Raji (cell line): ENCODE results near the gene OR2AG2.

Experiments
- POLR2A ChIP-seq: IDR thresholded peaks from 2 replicates; pipeline ENCODE4 v1.6.1; 2011; ENCODE audit warnings: low read depth, low read length, control low read depth; ENCODE audit not compliant: insufficient read depth

The OR2AG2 gene

DNA sequence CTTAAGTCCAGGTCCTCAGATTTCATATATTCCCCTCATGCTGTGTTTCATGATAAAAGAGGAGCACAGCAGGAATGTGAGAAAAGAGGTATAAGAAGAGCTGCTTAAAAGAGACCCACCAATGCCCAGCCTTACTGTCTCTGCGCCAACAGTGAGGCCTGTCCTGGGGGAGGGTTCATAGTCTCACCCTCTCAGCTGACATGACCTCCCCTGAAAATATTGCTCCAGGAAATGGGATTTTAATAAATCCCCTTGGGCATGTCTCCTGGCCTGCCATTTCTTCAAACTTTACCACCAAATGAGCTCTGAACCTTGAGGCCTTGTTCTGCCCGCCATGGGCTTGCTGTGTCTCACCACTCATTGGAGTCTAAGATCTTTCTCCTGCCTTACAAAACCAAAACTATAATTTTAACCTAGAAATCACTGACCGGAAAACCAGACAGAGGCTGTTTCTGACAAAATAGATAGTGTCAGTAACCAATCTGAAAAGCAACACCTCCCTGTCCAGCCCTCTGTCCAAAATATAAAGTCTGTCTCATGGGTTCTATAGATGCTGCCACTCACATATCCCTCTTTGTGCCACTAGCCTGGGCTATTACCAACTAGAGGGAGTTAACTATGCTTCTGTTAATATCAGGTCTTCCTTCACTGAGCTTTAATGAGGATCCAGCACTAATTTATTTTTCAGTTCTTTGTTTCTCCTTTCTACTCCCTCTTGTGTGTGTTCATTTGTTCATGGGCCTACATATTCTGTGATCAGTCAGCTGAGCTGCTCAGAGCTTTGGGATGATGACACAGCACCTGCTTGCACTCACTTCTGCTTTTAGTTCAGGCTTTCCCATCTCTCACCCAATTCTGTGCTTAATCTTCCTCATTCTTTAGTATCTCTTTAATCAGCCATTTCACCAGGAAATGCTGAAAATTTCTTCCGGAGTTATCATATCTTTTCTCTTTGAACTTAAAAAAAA, at the start of gene OR2AG2:
OR2AG2 (minus strand) TSS at position 51 of the 968 bp plus-strand sequence. CDS start 3,019 bp downstream, outside the sequence.
- no peak for TF ChIP-seq POLR2A

- TF ChIP-seq POLR2A = no peak
Measured at GRCh38 chr11:6818967-6819366, 47.2 kb upstream of the OR2AG2 start.

GRCh38 chr11:6817694-6818093, 45.9 kb upstream of the OR2AG2 start:
- TF ChIP-seq POLR2A = no peak

DNA sequence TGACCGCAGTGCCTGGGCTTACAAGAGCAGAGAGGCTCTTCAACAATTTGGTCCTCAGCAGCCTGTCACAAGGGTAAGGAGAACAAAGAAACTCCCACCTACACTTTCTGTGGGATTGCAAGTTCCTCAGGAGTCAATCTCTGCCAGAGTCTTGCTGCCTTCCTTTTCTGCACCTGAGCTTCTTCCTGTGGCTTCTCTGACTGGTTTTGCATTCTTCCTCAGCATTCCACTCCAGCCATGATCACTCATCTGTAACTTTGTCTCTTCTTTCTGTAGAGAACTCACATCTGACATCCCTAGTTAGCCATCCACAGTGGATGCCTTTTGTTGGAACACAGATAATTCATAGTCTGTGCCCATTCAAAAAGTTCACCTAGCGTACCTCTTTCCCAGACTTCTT, 41.9 kb upstream of the OR2AG2 start:
- TF ChIP-seq POLR2A = no peak

DNA sequence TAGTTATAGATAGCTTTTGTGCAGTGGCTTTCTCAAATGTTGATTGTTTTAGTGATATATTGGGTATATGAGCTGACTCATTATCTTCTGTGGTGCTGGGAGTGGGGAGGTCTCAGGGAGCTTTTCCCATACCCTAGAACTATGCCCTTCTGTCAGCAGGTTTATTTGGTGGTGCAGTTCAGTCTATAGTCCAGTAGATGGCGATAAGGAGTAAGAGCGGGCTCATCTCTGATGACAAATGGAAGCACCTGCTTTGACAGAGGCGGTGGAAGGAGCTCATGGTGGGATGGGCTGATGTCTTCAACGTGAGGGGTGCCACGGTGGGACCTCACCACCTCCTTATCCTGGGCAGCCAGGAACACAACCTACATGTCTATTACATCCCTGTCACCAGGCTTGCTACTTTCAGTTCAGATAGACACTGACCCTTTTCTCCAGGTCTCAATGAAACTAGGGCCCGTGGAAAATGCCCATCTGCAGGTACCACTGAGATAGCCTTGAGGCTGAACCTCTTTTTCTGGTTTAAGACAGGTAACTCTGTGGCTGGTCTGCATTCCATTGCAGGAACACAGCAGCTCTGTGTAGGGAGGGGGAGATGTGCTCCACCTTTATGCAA, 40.7 kb upstream of the OR2AG2 start:
- no peak for TF ChIP-seq POLR2A

DNA sequence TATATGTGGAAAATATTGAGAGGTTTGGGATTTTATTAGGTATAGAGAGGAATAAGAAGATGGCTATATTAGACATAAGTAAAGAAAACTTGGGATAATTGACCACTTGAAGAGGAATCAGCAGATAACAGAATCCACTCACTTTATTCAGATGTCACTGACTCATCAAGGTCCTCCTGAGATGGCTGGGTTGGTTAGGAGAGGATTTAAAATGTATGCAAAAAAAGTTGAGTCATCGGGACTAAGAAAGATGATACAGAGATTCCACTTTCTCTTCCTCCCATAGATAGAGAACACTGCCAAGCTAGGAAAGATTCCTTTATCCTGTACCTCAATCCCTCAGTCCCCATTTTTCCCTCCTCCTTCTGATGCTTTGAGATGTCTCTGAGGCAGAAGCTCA, 27.6 kb upstream of the OR2AG2 start, which contains the start of gene OR6A2:
OR6A2 (minus strand) TSS at position 288 of the 400 bp plus-strand sequence. CDS start 3,981 bp downstream, outside the sequence.
- no peak for TF ChIP-seq POLR2A

DNA sequence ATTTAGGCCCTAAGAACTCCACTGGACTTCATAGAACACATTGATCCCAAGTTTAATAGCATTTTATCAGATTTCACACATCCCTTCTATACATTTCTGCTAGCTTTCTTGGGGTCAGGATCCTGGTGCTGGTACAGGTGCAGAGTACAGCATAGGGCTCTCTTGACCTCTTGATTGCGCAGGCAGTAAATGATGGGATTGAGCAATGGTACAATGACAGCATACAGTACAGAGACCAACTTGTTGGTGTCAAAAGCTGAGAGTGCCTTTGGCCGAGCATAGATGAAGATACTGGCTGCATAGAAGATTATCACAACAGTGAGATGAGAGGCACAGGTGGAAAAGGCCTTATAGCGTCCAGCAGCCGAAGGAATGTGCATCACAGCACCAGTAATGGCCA, 22.9 kb upstream of the OR2AG2 start:
- no peak for TF ChIP-seq POLR2A

DNA sequence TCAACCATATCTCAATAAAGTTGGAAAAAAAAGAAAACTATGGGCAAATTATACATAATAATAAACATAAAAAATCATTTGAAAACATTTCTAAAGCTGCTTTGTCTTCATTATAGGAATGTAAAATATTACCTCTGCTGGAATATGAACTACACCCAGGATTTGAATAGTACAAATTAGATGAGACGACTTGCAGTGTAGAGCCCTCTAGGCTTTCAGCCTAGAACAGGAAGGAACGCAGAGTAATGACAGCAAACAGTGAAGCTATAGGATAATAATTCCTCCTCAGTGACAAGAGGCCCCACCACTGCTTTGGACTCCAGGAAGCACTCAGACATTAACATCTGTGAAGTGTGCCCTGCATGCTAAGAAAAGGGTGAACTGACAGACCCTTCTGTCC, 18.8 kb upstream of the OR2AG2 start:
- no peak for TF ChIP-seq POLR2A

- TF ChIP-seq POLR2A = no peak
Measured at GRCh38 chr11:6782720-6783119, 10.9 kb upstream of the OR2AG2 start, which contains the start of gene OR2AG1. Gene OR2AG1 (plus strand): TSS chr11:6783020. CDS start chr11:6785038, 2,018 bp downstream.

DNA sequence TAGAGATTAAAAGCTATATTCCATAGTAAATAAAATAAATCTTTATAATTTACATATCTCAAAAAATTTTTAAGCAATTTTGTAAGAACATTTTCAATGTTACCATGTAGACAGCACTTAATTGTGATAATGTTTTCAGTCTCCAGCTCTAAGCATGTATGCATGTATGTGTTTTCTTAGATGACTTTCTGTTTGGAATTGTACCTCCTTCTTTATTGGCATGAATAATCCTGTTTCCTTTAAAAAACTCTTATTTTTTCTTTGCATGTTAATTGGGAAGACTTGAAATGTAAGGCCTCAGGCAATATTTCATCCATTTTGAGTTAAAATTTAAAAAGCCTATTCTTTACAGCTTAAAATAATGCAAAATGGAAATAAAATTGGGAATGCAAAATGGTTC, 9.1 kb upstream of the OR2AG2 start:
- TF ChIP-seq POLR2A = no peak

DNA sequence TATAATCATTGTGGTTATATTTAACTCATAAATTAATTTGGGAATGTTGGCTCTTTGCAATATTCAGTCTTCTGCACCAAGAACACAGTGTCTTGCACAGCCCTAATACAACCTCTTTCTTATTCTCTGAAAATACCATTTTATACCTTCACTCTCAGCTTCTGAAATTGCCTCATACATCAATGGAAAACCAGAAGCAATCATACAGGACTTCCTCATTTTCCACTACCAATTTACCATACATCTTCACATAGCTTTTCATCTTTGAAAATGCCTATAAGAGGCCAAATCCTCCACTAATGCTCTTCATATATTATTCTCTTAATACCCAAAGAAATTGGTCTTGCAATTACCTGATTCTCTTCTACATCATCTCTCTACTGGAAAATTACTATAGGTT, 6.7 kb upstream of the OR2AG2 start:
- TF ChIP-seq POLR2A = no peak

DNA sequence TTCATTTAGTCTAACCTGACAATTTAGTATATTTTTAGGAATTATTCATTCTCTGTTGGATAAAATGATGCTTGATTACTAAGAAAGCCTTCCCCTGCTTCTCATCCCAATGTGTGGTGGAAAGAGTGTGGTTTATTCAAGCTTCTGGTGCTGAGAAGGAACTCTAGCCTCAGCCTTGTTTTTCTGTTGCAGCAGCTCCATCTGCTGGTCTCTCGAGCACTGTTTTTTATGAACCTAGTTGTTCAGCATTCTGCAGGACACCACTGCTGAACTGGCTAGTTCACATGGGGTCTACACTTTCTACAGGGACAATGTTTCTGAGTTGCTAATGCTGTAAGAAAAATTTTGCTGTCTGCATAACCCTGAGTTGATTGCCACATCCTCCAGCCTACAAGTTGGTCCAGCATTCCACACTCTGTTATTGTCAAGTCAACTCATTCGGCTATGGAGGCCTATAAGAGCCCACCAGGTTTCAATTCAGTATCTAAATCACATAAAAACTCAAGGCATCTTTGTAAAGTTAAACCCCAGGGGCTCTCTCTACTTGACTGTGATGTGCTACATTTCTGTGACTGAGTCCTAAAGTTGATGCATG, 14.3 kb downstream of the OR2AG2 start:
- no peak for TF ChIP-seq POLR2A

- TF ChIP-seq POLR2A = no peak
Measured at GRCh38 chr11:6755953-6756347, 15.8 kb downstream of the OR2AG2 start.

DNA sequence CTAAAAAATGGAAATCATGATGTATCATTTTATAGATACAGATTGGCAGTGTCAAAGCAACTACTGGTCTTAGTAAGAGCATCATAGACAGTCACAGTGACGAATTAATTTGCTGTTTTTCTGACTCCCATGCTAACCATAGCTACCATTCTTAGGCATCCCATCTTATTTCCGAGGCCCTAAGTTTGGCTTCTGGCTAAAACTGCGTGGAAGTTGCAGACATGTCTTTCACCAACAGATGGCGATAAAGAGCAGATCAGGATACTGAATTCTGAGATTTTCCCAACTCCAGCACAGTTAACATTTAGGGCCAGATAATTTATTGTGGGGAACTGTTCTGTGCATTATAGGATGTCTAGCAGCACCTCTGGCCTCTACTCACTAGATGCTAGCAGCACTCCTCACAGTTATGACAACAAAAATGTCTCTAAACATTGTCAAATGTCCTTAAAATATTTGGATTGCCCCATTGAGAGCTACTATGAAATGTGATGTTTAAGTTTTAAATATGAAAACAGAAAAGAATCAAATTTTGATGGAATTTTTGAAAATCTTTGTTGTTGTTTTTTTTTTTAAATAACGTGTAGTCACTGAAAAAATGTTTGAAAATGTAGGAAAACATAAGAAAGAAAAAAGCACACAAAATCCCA, 16.3 kb downstream of the OR2AG2 start:
- TF ChIP-seq POLR2A = no peak

DNA sequence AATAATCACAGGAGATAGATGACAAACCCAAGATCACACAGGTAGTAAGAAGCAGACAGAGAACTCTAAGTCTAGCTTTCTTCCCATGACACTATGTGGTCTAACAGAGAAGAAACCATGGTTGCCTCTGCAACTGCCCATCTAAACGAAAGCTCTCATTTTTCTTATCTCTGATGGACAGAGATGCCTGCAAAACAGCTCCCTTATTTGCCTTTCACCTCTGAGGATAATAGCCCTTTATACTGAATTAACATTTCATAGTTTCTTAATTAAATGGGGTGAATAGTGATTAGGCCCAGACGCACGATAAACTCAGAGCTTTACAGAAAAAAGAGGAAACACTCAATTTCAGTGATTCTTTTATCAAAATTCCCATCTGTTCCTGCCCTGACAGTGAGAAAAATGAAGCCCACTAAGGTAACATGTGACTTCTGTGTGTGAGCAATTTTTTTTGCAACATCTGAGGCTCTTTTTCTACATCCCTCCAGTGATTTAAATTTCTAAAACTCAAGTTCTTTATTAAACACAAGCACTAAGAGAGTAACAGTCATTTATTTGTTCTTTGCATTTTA, 24.6 kb downstream of the OR2AG2 start:
- TF ChIP-seq POLR2A = no peak
